Activated T-cell treated with anti-CD3 and anti-CD28 coated beads for 24 hours (primary cell): Measurements from ENCODE around the gene SRCIN1.
"Not testable (repeated sequence)": the region's sequence is repeated elsewhere in the genome, so short reads cannot be mapped to it uniquely, and the experiment has no call there.

Source experiments
- DNase-seq: peaks from one replicate; pipeline ENCODE4 v3.0.0-alpha.2; 2020; ENCODE audit warnings: low read depth

SRCIN1 gene

GRCh38 chr17:38542286-38542685, 63.5 kb downstream of the SRCIN1 start:
- DNase-seq = no peak

- no peak for DNase-seq
These were observed 64.5 kb downstream of the SRCIN1 start for GRCh38 chr17:38541281-38541680.

- DNase-seq = no peak
These were observed 65.2 kb downstream of the SRCIN1 start for GRCh38 chr17:38540514-38541045.

- no peak for DNase-seq
These were observed 66.4 kb downstream of the SRCIN1 start for GRCh38 chr17:38539386-38539785.

- DNase-seq = no peak
These were observed 66.8 kb downstream of the SRCIN1 start for GRCh38 chr17:38538906-38539305.

GRCh38 chr17:38536661-38537060, 69.1 kb downstream of the SRCIN1 start:
- no peak for DNase-seq

GRCh38 chr17:38535886-38536285, 69.9 kb downstream of the SRCIN1 start:
- no peak for DNase-seq

- no peak for DNase-seq
These were observed 71.3 kb downstream of the SRCIN1 start for GRCh38 chr17:38534498-38534885.

- no peak for DNase-seq
These were observed 71.8 kb downstream of the SRCIN1 start for GRCh38 chr17:38533866-38534497.

GRCh38 chr17:38533241-38533640, 72.5 kb downstream of the SRCIN1 start:
- DNase-seq = no peak

- no peak for DNase-seq
These were observed 73.3 kb downstream of the SRCIN1 start for GRCh38 chr17:38532451-38532850.

GRCh38 chr17:38531761-38532160, 74.0 kb downstream of the SRCIN1 start:
- not testable (repeated sequence) for DNase-seq

GRCh38 chr17:38530856-38531255, 74.9 kb downstream of the SRCIN1 start:
- not testable (repeated sequence) for DNase-seq

GRCh38 chr17:38528141-38528540, 77.6 kb downstream of the SRCIN1 start:
- DNase-seq = not testable (repeated sequence)

- not testable (repeated sequence) for DNase-seq
These were observed 79.2 kb downstream of the SRCIN1 start for GRCh38 chr17:38526526-38526925.

GRCh38 chr17:38512473-38513058, 93.2 kb downstream of the SRCIN1 start:
- DNase-seq = no peak

GRCh38 chr17:38511150-38512108, 94.3 kb downstream of the SRCIN1 start:
- no peak for DNase-seq

GRCh38 chr17:38510421-38511149, 95.2 kb downstream of the SRCIN1 start:
- DNase-seq = no peak

GRCh38 chr17:38509772-38510420, 95.9 kb downstream of the SRCIN1 start:
- no peak for DNase-seq

GRCh38 chr17:38508954-38509771, 96.6 kb downstream of the SRCIN1 start:
- DNase-seq = peak; percentile 68

GRCh38 chr17:38508570-38508950, 97.2 kb downstream of the SRCIN1 start:
- DNase-seq = no peak
